Testis (tissue), 2 donors: ENCODE measurements around the gene COL4A6.
"Not testable (repeated sequence)": the region's sequence is repeated elsewhere in the genome, so short reads cannot be mapped to it uniquely, and the experiment has no call there.

ENCODE experiments used
- POLR2A ChIP-seq: fragments of 450-650 bp; IDR thresholded peaks from one replicate; pipeline ENCODE4 v1.6.1; 2017; ENCODE audit warnings: antibody characterized with exemption, mild to moderate bottlenecking, moderate library complexity
- TF ChIP-seq, protein P1 (sequence below), 3 experiments: fragments of 450-650 bp in 2 of 3; fragments of 200-600 bp in 1 of 3; sonication (generic) in 1 of 3; IDR thresholded peaks; one replicate each; pipeline ENCODE4 v1.5.1; 2016 to 2019; ENCODE audit warnings: antibody characterized with exemption in 3 of 3, mild to moderate bottlenecking in 2 of 3, moderate library complexity in 1 of 3

GRCh38 chrX:108376821-108377220 is 61.4 kb downstream of the COL4A6 start:
- TF ChIP-seq, protein P1, sequence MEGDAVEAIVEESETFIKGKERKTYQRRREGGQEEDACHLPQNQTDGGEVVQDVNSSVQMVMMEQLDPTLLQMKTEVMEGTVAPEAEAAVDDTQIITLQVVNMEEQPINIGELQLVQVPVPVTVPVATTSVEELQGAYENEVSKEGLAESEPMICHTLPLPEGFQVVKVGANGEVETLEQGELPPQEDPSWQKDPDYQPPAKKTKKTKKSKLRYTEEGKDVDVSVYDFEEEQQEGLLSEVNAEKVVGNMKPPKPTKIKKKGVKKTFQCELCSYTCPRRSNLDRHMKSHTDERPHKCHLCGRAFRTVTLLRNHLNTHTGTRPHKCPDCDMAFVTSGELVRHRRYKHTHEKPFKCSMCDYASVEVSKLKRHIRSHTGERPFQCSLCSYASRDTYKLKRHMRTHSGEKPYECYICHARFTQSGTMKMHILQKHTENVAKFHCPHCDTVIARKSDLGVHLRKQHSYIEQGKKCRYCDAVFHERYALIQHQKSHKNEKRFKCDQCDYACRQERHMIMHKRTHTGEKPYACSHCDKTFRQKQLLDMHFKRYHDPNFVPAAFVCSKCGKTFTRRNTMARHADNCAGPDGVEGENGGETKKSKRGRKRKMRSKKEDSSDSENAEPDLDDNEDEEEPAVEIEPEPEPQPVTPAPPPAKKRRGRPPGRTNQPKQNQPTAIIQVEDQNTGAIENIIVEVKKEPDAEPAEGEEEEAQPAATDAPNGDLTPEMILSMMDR (IDR thresholded peaks at IDR 0.05), result not testable (repeated sequence)
- not testable (repeated sequence) for TF ChIP-seq POLR2A
